Measurements from ENCODE around the gene SMCP.

- TF ChIP-seq CTCF (IDR thresholded peaks at IDR 0.05) (no peak), POLR2A (IDR thresholded peaks at IDR 0.05) (no peak)
Observed at GRCh38 chr1:152904688-152905440, 26.7 kb downstream of the SMCP start.
